HCT116 (cell line): ENCODE measurements around the gene GDPD3. TPM values are rescaled to one million over a fixed set of nuclear protein-coding genes. Genes with fewer than 3 reads are reported as not detected.

Experiments used
- ATAC-seq: fragments of 200-7000 bp; cut with Tn5 transposase; 2 replicates; pipeline ENCODE4 v1.9.1; 2020; ENCODE audit warnings: mild to moderate bottlenecking, moderate library complexity
- BruUV-seq: library from RNA; stranded (reverse); fragments of 400-500 nt; replicated peaks from 2 replicates; lab custom pipeline; 2021; lab: Mats Ljungman, UMichigan
- CTCF ChIA-PET: fragments of 300-600 bp; sonication (Branson Sonifier 250); formaldehyde crosslinking; loops from one replicate; lab custom pipeline; 2021; ENCODE audit warnings: antibody characterized with exemption; lab: Charles Lee
- POLR2A ChIA-PET: fragments of 300-600, 350-600 bp; sonication (Branson Sonifier 250); formaldehyde crosslinking; loops from one replicate; lab custom pipeline; 2021; ENCODE audit warnings: antibody characterized with exemption; lab: Charles Lee
- RAD21 ChIA-PET, 2 experiments: fragments of 300-600 bp; sonication (Branson Sonifier 250); formaldehyde crosslinking; loops; one replicate each; lab custom pipeline; 2023; ENCODE audit warnings: low total read pairs in 2 of 2; ENCODE audit not compliant: uncharacterized antibody in 2 of 2, unreplicated experiment in 2 of 2, low non-redundant PET in 1 of 2; lab: Charles Lee
- DNase-seq: peaks from one replicate; pipeline ENCODE4 v3.0.0-alpha.2; 2010; ENCODE audit warnings: low read depth, low spot score
- H2AFZ ChIP-seq: fragments of 200-600 bp; shearing (Covaris generic), sonication (generic); 2 replicates; pipeline ENCODE4 v1.6.1; 2017; ENCODE audit warnings: low read depth, mixed run types, mixed read lengths, antibody characterized with exemption, low read length; ENCODE audit not compliant: poor library complexity, severe bottlenecking
- H3K27ac ChIP-seq: 2 replicates; pipeline ENCODE4 v1.5.1; 2012; ENCODE audit warnings: low read depth, low read length
- H3K27me3 ChIP-seq: fragments of 200-600 bp; sonication (generic); 2 replicates; pipeline ENCODE4 v1.6.1; 2016; ENCODE audit warnings: mixed run types, low read length, mixed read lengths; ENCODE audit not compliant: insufficient read depth
- H3K36me3 ChIP-seq, 2 experiments: fragments of 200-500 bp in 1 of 2; fragments of 200-600 bp in 1 of 2; sonication (Bioruptor generic) in 1 of 2; sonication (generic) in 1 of 2; 2 replicates each; pipeline versions ENCODE4 v1.5.1 to v1.6.1; 2014 to 2016; ENCODE audit warnings: low read length in 2 of 2, inconsistent platforms in 1 of 2, mixed read lengths in 1 of 2, mixed run types in 1 of 2; ENCODE audit not compliant: insufficient read depth in 2 of 2, control insufficient read depth in 1 of 2
- H3K4me1 ChIP-seq, 2 experiments: fragments of 200-600 bp in 1 of 2; sonication (generic) in 1 of 2; 2 replicates each; pipeline versions ENCODE4 v1.5.1 to v1.6.1; 2012 to 2017; ENCODE audit warnings: low read length in 2 of 2, inconsistent platforms in 1 of 2, mild to moderate bottlenecking in 1 of 2, mixed read lengths in 1 of 2, mixed run types in 1 of 2, moderate library complexity in 1 of 2; ENCODE audit not compliant: insufficient read depth in 2 of 2, control insufficient read depth in 1 of 2
- H3K4me2 ChIP-seq: fragments of 200-600 bp; sonication (generic); 2 replicates; pipeline ENCODE4 v1.6.1; 2017; ENCODE audit warnings: mixed run types, low read length, mixed read lengths
- H3K4me3 ChIP-seq, 2 experiments: fragments of 200-600 bp in 1 of 2; sonication (generic) in 1 of 2; replicated peaks in 1 of 2; 2 replicates each; pipeline ENCODE4 v1.5.1; 2011 to 2016; ENCODE audit warnings: low read length in 2 of 2, control low read depth in 1 of 2, low read depth in 1 of 2, mild to moderate bottlenecking in 1 of 2, mixed read lengths in 1 of 2, mixed run types in 1 of 2
- H3K79me2 ChIP-seq: fragments of 200-600 bp; sonication (generic); 2 replicates; pipeline ENCODE4 v1.6.1; 2017; ENCODE audit warnings: mild to moderate bottlenecking, mixed run types, low read length, moderate library complexity, mixed read lengths; ENCODE audit not compliant: insufficient read depth
- H3K9ac ChIP-seq: fragments of 200-600 bp; sonication (generic); 2 replicates; pipeline ENCODE4 v1.6.1; 2016; ENCODE audit warnings: low read length, mixed read lengths
- H3K9me2 ChIP-seq: fragments of 200-600 bp; sonication (generic), shearing (Covaris generic); 2 replicates; pipeline ENCODE4 v1.6.1; 2017; ENCODE audit warnings: mixed run types, mild to moderate bottlenecking, moderate library complexity; ENCODE audit not compliant: insufficient read depth
- H3K9me3 ChIP-seq, 2 experiments: fragments of 200-500 bp in 1 of 2; fragments of 200-600 bp in 1 of 2; sonication (Bioruptor generic) in 1 of 2; sonication (generic) in 1 of 2; 2 replicates each; pipeline ENCODE4 v1.6.1; 2014 to 2017; ENCODE audit warnings: low read length in 2 of 2, mixed read lengths in 2 of 2, inconsistent platforms in 1 of 2, low read depth in 1 of 2, mild to moderate bottlenecking in 1 of 2, mixed run types in 1 of 2, moderate library complexity in 1 of 2; ENCODE audit not compliant: control insufficient read depth in 1 of 2, insufficient read depth in 1 of 2
- H4K20me1 ChIP-seq: fragments of 200-600 bp; sonication (generic), shearing (Covaris generic); 2 replicates; pipeline ENCODE4 v1.6.1; 2017; ENCODE audit warnings: mixed run types, mild to moderate bottlenecking, moderate library complexity; ENCODE audit not compliant: insufficient read depth
- ATF3 ChIP-seq: IDR thresholded peaks from 2 replicates; pipeline ENCODE4 v1.6.1; 2012
- CBX3 ChIP-seq: IDR thresholded peaks from 2 replicates; pipeline ENCODE4 v1.6.1; 2012; ENCODE audit warnings: low read depth
- CEBPB ChIP-seq: IDR thresholded peaks from 2 replicates; pipeline ENCODE4 v1.6.1; 2012; ENCODE audit warnings: low read depth
- CTCF ChIP-seq, 3 experiments: fragments of 200-600 bp in 1 of 3; sonication (generic) in 1 of 3; IDR thresholded peaks in 2 of 3; conservative IDR thresholded peaks in 1 of 3; 2 replicates each; pipeline ENCODE4 v1.5.1; 2012 to 2017; ENCODE audit warnings: low read depth in 2 of 3, low read length in 2 of 3, antibody characterized with exemption in 1 of 3, borderline replicate concordance in 1 of 3, control low read depth in 1 of 3, mild to moderate bottlenecking in 1 of 3, mixed read lengths in 1 of 3, mixed run types in 1 of 3, moderate library complexity in 1 of 3; ENCODE audit not compliant: insufficient read depth in 1 of 3
- EGR1 ChIP-seq: IDR thresholded peaks from 2 replicates; pipeline ENCODE4 v1.6.1; 2012; ENCODE audit warnings: low read depth
- ELF1 ChIP-seq: IDR thresholded peaks from 2 replicates; pipeline ENCODE4 v1.6.1; 2012; ENCODE audit warnings: low read depth, borderline replicate concordance
- EZH2 ChIP-seq: fragments of 200-600 bp; sonication (generic); IDR thresholded peaks from 2 replicates; pipeline ENCODE4 v1.6.1; 2017; ENCODE audit warnings: antibody characterized with exemption, mixed run types
- EZH2phosphoT487 ChIP-seq: fragments of 200-600 bp; IDR thresholded peaks from 2 replicates; pipeline ENCODE4 v1.6.1; 2018; ENCODE audit warnings: antibody characterized with exemption, borderline replicate concordance
- FOSL1 ChIP-seq: IDR thresholded peaks from 2 replicates; pipeline ENCODE4 v1.6.1; 2012; ENCODE audit warnings: low read depth
- JUND ChIP-seq: IDR thresholded peaks from 2 replicates; pipeline ENCODE4 v1.6.1; 2012
- MAX ChIP-seq: IDR thresholded peaks from 2 replicates; pipeline ENCODE4 v1.6.1; 2012
- RAD21 ChIP-seq: IDR thresholded peaks from 2 replicates; pipeline ENCODE4 v1.6.1; 2012; ENCODE audit warnings: low read depth, mild to moderate bottlenecking
- SIN3A ChIP-seq: IDR thresholded peaks from 2 replicates; pipeline ENCODE4 v1.6.1; 2012; ENCODE audit warnings: low read depth
- ZBTB33 ChIP-seq: IDR thresholded peaks from 2 replicates; pipeline ENCODE4 v1.6.1; 2011; ENCODE audit warnings: mild to moderate bottlenecking, low read length, moderate library complexity; ENCODE audit not compliant: insufficient replicate concordance; ENCODE audit errors: extremely low read depth
- ZFX ChIP-seq: fragments of 450-650 bp; IDR thresholded peaks from 2 replicates; pipeline ENCODE4 v1.6.1; 2017
- intact Hi-C: fragments of 100-400 bp; cut with micrococcal nuclease; formaldehyde crosslinking; loops from 2 replicates; pipeline ENCODE4 v1.10.0; 2022
- total RNA-seq: library from RNA; stranded (reverse); gene quantifications from one replicate; pipeline ENCODE4 v1.2.1, GENCODE V29; 2021; ENCODE audit not compliant: unreplicated experiment

Gene GDPD3
- total RNA-seq, 1 experiment from 2014 or later, result 7.0 TPM

- peaks cover 2 to 12% of the 10 kb centered on the region in 2 experiments; a peak in 3 of 4 replicates for H3K36me3 ChIP-seq
- H3K27ac ChIP-seq, result no peak overlapping the region; the same call in 1 of the 2 replicates
- RAD21 ChIA-PET, result no interaction called here
- no peak for ATAC-seq
- no peak overlapping the region for H2AFZ ChIP-seq
- H3K4me2 ChIP-seq, result no peak overlapping the region
- intact Hi-C loops, result no loop called here
- POLR2A ChIA-PET, result interaction anchor here (2.7 kb wide), 1 partner anchor 23 kb away, joined by 10 read pairs; the partner anchor contains the start of gene ALDOA
- H4K20me1 ChIP-seq, result no peaks in the 10 kb centered on the region
- no peaks in the 10 kb centered on the region for H3K9me2 ChIP-seq
- no peaks in the 10 kb centered on the region for H3K79me2 ChIP-seq
- CTCF ChIA-PET, result interaction anchor here (6.3 kb wide), 1 partner anchor 22 kb away, joined by 48 read pairs; no protein-coding TSS in a partner anchor
- BruUV-seq, result no TSS peak
- no peak for DNase-seq
- no peaks in the 10 kb centered on the region for H3K27me3 ChIP-seq
- H3K4me3 ChIP-seq, result no peak overlapping the region
- peaks cover 14 to 47% of the 10 kb centered on the region in 2 experiments for H3K4me1 ChIP-seq
- no peaks in the 10 kb centered on the region for H3K9me3 ChIP-seq
- no peak for TF ChIP-seq RAD21
- no peak for TF ChIP-seq CTCF (IDR thresholded peaks at IDR 0.05 in 2 of 3, conservative IDR thresholded peaks at IDR 0.05 in 1 of 3; ENCODE audit: borderline replicate concordance in 1 of 3, insufficient read depth in 1 of 3, low read depth in 2 of 3, low read length in 2 of 3)
- TF ChIP-seq MAX, result no peak
- no peak for TF ChIP-seq ZBTB33
- TF ChIP-seq JUND, result no peak
- TF ChIP-seq EGR1, result no peak
- no peak for TF ChIP-seq EZH2phosphoT487
- no peak for TF ChIP-seq SIN3A
- TF ChIP-seq FOSL1, result no peak
- TF ChIP-seq ZFX, result no peak
- no peak for TF ChIP-seq CEBPB
- no peak for TF ChIP-seq ATF3
- no peak for TF ChIP-seq EZH2
- TF ChIP-seq ELF1, result no peak
- no peak for TF ChIP-seq CBX3
- no peak overlapping the region for H3K9ac ChIP-seq
Measured at GRCh38 chr16:30088832-30089624, 24.3 kb downstream of the GDPD3 start.
